GM23338 (cell line): ENCODE results near the gene HPS5.
"Not testable (repeated sequence)": the region's sequence is repeated elsewhere in the genome, so short reads cannot be mapped to it uniquely, and the experiment has no call there.

Experiments used
- CTCF ChIP-seq, 2 experiments: fragments of 200-600 bp in 1 of 2; sonication (generic) in 1 of 2; conservative IDR thresholded peaks; 2 replicates each; pipeline versions ENCODE4 v1.5.1 to v1.6.1; 2016 to 2017; ENCODE audit warnings: antibody characterized with exemption in 2 of 2, low read depth in 2 of 2, mild to moderate bottlenecking in 2 of 2, moderate library complexity in 1 of 2
- ETS1 ChIP-seq: IDR thresholded peaks from 2 replicates; pipeline ENCODE4 v1.6.1; 2016; ENCODE audit warnings: antibody characterized with exemption
- EZH2 ChIP-seq: fragments of 200-600 bp; sonication (generic); IDR thresholded peaks from one replicate; pipeline ENCODE4 v1.8.0; 2017; ENCODE audit warnings: antibody characterized with exemption, mild to moderate bottlenecking, low read depth; ENCODE audit not compliant: unreplicated experiment
- POLR2AphosphoS5 ChIP-seq: IDR thresholded peaks from 2 replicates; pipeline ENCODE4 v1.6.1; 2016; ENCODE audit warnings: antibody characterized with exemption, low read depth
- REST ChIP-seq: IDR thresholded peaks from one replicate; pipeline ENCODE4 v1.6.1; 2018; ENCODE audit warnings: antibody characterized with exemption; ENCODE audit not compliant: unreplicated experiment

- TF ChIP-seq ETS1; POLR2AphosphoS5; CTCF (conservative IDR thresholded peaks at IDR 0.05; ENCODE audit: low read depth in 2 of 2); REST; EZH2: not testable (repeated sequence)
These were observed 74.8 kb downstream of the HPS5 start for GRCh38 chr11:18247191-18247581.
